Hepatocyte (in vitro differentiated cells): ENCODE data around the gene MCAM. TPM values are rescaled to one million over a fixed set of nuclear protein-coding genes. Genes with fewer than 3 reads are reported as not detected.

Experiments
- DNase-seq: peaks from one replicate; pipeline ENCODE4 v3.0.0-alpha.2; 2016; ENCODE audit warnings: low spot score
- H2AFZ ChIP-seq: fragments of 200-600 bp; sonication (generic); 2 replicates; pipeline ENCODE4 v1.6.0; 2016; ENCODE audit warnings: antibody characterized with exemption, mild to moderate bottlenecking
- H3K27ac ChIP-seq: fragments of 200-600 bp; sonication (generic); 2 replicates; pipeline ENCODE4 v1.5.1; 2016; ENCODE audit warnings: mild to moderate bottlenecking
- H3K27me3 ChIP-seq: fragments of 200-600 bp; sonication (generic); 2 replicates; pipeline ENCODE4 v1.6.1; 2016
- H3K36me3 ChIP-seq: fragments of 200-600 bp; sonication (generic); replicated peaks from 2 replicates; pipeline ENCODE4 v1.5.1; 2016; ENCODE audit warnings: low read depth; ENCODE audit not compliant: insufficient read depth
- H3K4me1 ChIP-seq: fragments of 200-600 bp; sonication (generic); 2 replicates; pipeline ENCODE4 v1.5.1; 2016; ENCODE audit warnings: mild to moderate bottlenecking, moderate library complexity; ENCODE audit not compliant: insufficient read depth
- H3K4me2 ChIP-seq: fragments of 200-600 bp; sonication (generic); 2 replicates; pipeline ENCODE4 v1.6.0; 2016
- H3K4me3 ChIP-seq: fragments of 200-600 bp; sonication (generic); 2 replicates; pipeline ENCODE4 v1.5.1; 2016; ENCODE audit warnings: mild to moderate bottlenecking
- H3K79me2 ChIP-seq: fragments of 200-600 bp; sonication (generic); 2 replicates; pipeline ENCODE4 v1.6.0; 2017; ENCODE audit warnings: mild to moderate bottlenecking
- H3K9me2 ChIP-seq: fragments of 200-600 bp; sonication (generic); replicated peaks from 2 replicates; pipeline ENCODE4 v1.6.0; 2017; ENCODE audit warnings: mild to moderate bottlenecking; ENCODE audit not compliant: insufficient read depth
- H3K9me3 ChIP-seq: fragments of 200-600 bp; sonication (generic); 2 replicates; pipeline ENCODE4 v1.5.1; 2016; ENCODE audit warnings: low read depth, mild to moderate bottlenecking
- H4K20me1 ChIP-seq: fragments of 200-600 bp; sonication (generic); 2 replicates; pipeline ENCODE4 v1.6.0; 2016; ENCODE audit warnings: mild to moderate bottlenecking; ENCODE audit not compliant: insufficient read depth, poor library complexity, severe bottlenecking
- EZH2 ChIP-seq: fragments of 200-600 bp; sonication (generic); IDR thresholded peaks from 2 replicates; pipeline ENCODE4 v1.6.1; 2016; ENCODE audit warnings: antibody characterized with exemption, mild to moderate bottlenecking, borderline replicate concordance
- EZH2phosphoT487 ChIP-seq: fragments of 200-600 bp; sonication (generic); IDR thresholded peaks from one replicate; pipeline ENCODE4 v1.6.1; 2018; ENCODE audit warnings: antibody characterized with exemption, mild to moderate bottlenecking, low read depth, moderate library complexity; ENCODE audit not compliant: unreplicated experiment, severe bottlenecking
- WGBS: methylation state at CpG from one replicate; pipeline ENCODE4 v1.1.6; 2016; ENCODE audit warnings: low lambda C conversion rate; ENCODE audit errors: missing lambda C conversion rate; 5-methylcytosine and 5-hydroxymethylcytosine counted together
- polyA plus RNA-seq: library from polyadenylated mRNA; unstranded; fragments of >200 nt; fragmentation: Nextera tagmentation; extraction: Ambion mirVana; gene quantifications from 2 replicates; pipeline ENCODE4 v1.2.1, GENCODE V29; 2016
- total RNA-seq: library from RNA; depleted of rRNA; stranded (reverse); fragments of >200 nt; gene quantifications from 2 replicates; pipeline ENCODE4 v1.2.3, GENCODE V29; 2014
- TF ChIP-seq, protein P1 (sequence below): fragments of 200-600 bp; sonication (generic); IDR thresholded peaks from 2 replicates; pipeline ENCODE4 v1.5.1; 2016; ENCODE audit warnings: antibody characterized with exemption, mild to moderate bottlenecking; ENCODE audit not compliant: poor library complexity

MCAM gene
- total and polyA plus RNA-seq, 2 experiments from 2014 or later = 6.1 to 35.4 TPM

DNA sequence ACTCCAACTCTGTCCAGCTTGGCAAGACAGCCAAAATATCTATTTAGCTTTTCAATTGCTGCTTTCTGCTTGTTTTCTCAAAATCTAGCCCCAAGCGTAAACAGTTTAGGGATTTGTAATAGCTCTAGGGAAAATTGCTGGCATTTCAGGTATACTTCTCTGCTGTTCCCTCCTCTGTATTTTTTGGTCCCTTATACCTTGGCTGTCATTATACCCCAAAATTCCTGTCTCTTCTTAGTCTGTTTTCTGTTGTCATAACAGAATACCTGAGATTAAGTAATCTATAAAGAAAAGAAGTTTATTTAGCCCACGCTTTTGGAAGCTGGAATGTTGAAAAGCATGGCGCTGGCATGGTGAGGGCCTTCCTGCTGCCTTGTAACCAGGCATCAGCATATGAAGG, 23.5 kb downstream of the MCAM start:
- no peaks in the 10 kb centered on the region for H4K20me1 ChIP-seq
- no peak overlapping the region for H2AFZ ChIP-seq
- peaks cover 9% of the 10 kb centered on the region for H3K9me3 ChIP-seq
- no peaks in the 10 kb centered on the region for H3K9me2 ChIP-seq
- no peak overlapping the region for H3K4me3 ChIP-seq
- no peaks in the 10 kb centered on the region for H3K4me1 ChIP-seq
- WGBS = 100% methylated on average over 3 of the region's 3 CpGs
- no peaks in the 10 kb centered on the region for H3K27me3 ChIP-seq
- no peak for TF ChIP-seq EZH2
- TF ChIP-seq, protein P1, sequence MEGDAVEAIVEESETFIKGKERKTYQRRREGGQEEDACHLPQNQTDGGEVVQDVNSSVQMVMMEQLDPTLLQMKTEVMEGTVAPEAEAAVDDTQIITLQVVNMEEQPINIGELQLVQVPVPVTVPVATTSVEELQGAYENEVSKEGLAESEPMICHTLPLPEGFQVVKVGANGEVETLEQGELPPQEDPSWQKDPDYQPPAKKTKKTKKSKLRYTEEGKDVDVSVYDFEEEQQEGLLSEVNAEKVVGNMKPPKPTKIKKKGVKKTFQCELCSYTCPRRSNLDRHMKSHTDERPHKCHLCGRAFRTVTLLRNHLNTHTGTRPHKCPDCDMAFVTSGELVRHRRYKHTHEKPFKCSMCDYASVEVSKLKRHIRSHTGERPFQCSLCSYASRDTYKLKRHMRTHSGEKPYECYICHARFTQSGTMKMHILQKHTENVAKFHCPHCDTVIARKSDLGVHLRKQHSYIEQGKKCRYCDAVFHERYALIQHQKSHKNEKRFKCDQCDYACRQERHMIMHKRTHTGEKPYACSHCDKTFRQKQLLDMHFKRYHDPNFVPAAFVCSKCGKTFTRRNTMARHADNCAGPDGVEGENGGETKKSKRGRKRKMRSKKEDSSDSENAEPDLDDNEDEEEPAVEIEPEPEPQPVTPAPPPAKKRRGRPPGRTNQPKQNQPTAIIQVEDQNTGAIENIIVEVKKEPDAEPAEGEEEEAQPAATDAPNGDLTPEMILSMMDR = no peak
- no peak for TF ChIP-seq EZH2phosphoT487
- DNase-seq = no peak
- no peak overlapping the region for H3K27ac ChIP-seq
- no peaks in the 10 kb centered on the region for H3K79me2 ChIP-seq
- H3K36me3 ChIP-seq = peaks cover 4% of the 10 kb centered on the region
- no peak overlapping the region for H3K4me2 ChIP-seq

- Histone ChIP-seq H3K36me3 (peaks cover 4% of the 10 kb centered on the region), H3K79me2 (no peaks in the 10 kb centered on the region), H3K9me2 (no peaks in the 10 kb centered on the region), H2AFZ (no peak overlapping the region), H4K20me1 (no peaks in the 10 kb centered on the region), H3K27ac (no peak overlapping the region), H3K9me3 (peaks cover 9% of the 10 kb centered on the region), H3K4me2 (no peak overlapping the region), H3K4me1 (no peaks in the 10 kb centered on the region), H3K4me3 (no peak overlapping the region), H3K27me3 (no peaks in the 10 kb centered on the region)
- WGBS = 98% methylated on average over 10 of the region's 10 CpGs
- DNase-seq = no peak
- TF ChIP-seq EZH2 (no peak), EZH2phosphoT487 (no peak)
- TF ChIP-seq, protein P1 = no peak
Observed at GRCh38 chr11:119290894-119291497, 25.9 kb downstream of the MCAM start.

- TF ChIP-seq, protein P1 = no peak
- TF ChIP-seq EZH2 (no peak), EZH2phosphoT487 (no peak)
- peaks cover 8% of the 10 kb centered on the region for H3K36me3 ChIP-seq
- DNase-seq = no peak
- H3K79me2 ChIP-seq = no peaks in the 10 kb centered on the region
- no peak overlapping the region for H2AFZ ChIP-seq
- no peak overlapping the region for H3K4me3 ChIP-seq
- H3K27me3 ChIP-seq = no peaks in the 10 kb centered on the region
- no peaks in the 10 kb centered on the region for H4K20me1 ChIP-seq
- H3K4me1 ChIP-seq = no peaks in the 10 kb centered on the region
- no peak overlapping the region for H3K4me2 ChIP-seq
- 98% methylated on average over 3 of the region's 3 CpGs for WGBS
- no peaks in the 10 kb centered on the region for H3K9me2 ChIP-seq
- H3K27ac ChIP-seq = no peak overlapping the region
- peaks cover 9% of the 10 kb centered on the region for H3K9me3 ChIP-seq
Observed at GRCh38 chr11:119288219-119288618, 28.7 kb downstream of the MCAM start.
